Activated CD4-positive, alpha-beta T cell treated with anti-CD3 and anti-CD28 coated beads for 24 hours (primary cell): Measurements from ENCODE around the gene TGFBR1.

Source experiments
- DNase-seq, 2 donors: peaks; one replicate each; pipeline ENCODE4 v3.0.0-alpha.2; 2020; ENCODE audit warnings: low read depth in 2 of 2

The TGFBR1 gene

GRCh38 chr9:99135456-99135855, 30.5 kb downstream of the TGFBR1 start:
- no peak for DNase-seq

GRCh38 chr9:99137225-99137624, 32.3 kb downstream of the TGFBR1 start:
- no peak for DNase-seq

GRCh38 chr9:99137891-99138290, 33.0 kb downstream of the TGFBR1 start:
- no peak for DNase-seq

- DNase-seq, result no peak
These were observed 33.7 kb downstream of the TGFBR1 start for GRCh38 chr9:99138424-99139284.

- no peak for DNase-seq
These were observed 35.0 kb downstream of the TGFBR1 start for GRCh38 chr9:99139868-99140267.

GRCh38 chr9:99140685-99141314, 35.9 kb downstream of the TGFBR1 start:
- DNase-seq, result peak in 1 of 2 donors; percentile 23

GRCh38 chr9:99141849-99142248, 36.9 kb downstream of the TGFBR1 start:
- no peak for DNase-seq

- DNase-seq, result no peak
These were observed 37.4 kb downstream of the TGFBR1 start for GRCh38 chr9:99142275-99142674.

- DNase-seq, result no peak
These were observed 38.7 kb downstream of the TGFBR1 start for GRCh38 chr9:99143655-99144054.

GRCh38 chr9:99144966-99145365, 40.1 kb downstream of the TGFBR1 start:
- no peak for DNase-seq

GRCh38 chr9:99146574-99146973, 41.7 kb downstream of the TGFBR1 start:
- DNase-seq, result no peak

- DNase-seq, result no peak
These were observed 42.3 kb downstream of the TGFBR1 start for GRCh38 chr9:99147177-99147576.

- DNase-seq, result no peak
These were observed 45.7 kb downstream of the TGFBR1 start for GRCh38 chr9:99150451-99151171.

- no peak for DNase-seq
These were observed 49.4 kb downstream of the TGFBR1 start for GRCh38 chr9:99154356-99154755.

GRCh38 chr9:99155736-99156135, 50.8 kb downstream of the TGFBR1 start:
- DNase-seq, result no peak

GRCh38 chr9:99158629-99159028, 53.7 kb downstream of the TGFBR1 start:
- DNase-seq, result no peak

GRCh38 chr9:99160173-99160572, 55.3 kb downstream of the TGFBR1 start:
- DNase-seq, result no peak

- DNase-seq, result no peak
These were observed 57.9 kb downstream of the TGFBR1 start for GRCh38 chr9:99162759-99163364.

GRCh38 chr9:99166149-99166548, 61.2 kb downstream of the TGFBR1 start:
- DNase-seq, result no peak

- no peak for DNase-seq
These were observed 62.2 kb downstream of the TGFBR1 start for GRCh38 chr9:99167119-99167518.

- DNase-seq, result no peak
These were observed 62.8 kb downstream of the TGFBR1 start for GRCh38 chr9:99167694-99168093.

GRCh38 chr9:99169086-99169485, 64.2 kb downstream of the TGFBR1 start:
- DNase-seq, result no peak
